ENCODE measurements around the gene ALK.

DNA sequence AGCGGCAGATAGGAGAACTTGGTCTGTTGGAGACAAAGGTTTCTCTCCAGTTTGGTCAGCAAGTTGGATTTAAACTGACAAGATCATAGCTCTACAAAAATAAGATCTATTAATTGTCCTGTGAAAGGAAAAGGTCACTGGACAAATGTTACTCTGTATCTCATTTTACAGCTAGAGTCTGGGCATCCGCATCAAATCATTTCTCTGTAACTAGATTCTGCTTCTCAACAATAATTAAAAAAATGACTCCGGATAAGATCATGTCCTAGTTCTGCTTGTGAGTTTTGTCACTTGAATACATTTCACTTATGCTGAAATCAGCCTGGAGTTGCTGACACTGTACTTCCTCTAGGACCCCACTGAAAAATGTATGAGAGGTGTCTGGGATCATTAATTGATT lies 310.8 kb downstream of the ALK start:
- TF ChIP-seq, protein P1, sequence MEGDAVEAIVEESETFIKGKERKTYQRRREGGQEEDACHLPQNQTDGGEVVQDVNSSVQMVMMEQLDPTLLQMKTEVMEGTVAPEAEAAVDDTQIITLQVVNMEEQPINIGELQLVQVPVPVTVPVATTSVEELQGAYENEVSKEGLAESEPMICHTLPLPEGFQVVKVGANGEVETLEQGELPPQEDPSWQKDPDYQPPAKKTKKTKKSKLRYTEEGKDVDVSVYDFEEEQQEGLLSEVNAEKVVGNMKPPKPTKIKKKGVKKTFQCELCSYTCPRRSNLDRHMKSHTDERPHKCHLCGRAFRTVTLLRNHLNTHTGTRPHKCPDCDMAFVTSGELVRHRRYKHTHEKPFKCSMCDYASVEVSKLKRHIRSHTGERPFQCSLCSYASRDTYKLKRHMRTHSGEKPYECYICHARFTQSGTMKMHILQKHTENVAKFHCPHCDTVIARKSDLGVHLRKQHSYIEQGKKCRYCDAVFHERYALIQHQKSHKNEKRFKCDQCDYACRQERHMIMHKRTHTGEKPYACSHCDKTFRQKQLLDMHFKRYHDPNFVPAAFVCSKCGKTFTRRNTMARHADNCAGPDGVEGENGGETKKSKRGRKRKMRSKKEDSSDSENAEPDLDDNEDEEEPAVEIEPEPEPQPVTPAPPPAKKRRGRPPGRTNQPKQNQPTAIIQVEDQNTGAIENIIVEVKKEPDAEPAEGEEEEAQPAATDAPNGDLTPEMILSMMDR (IDR thresholded peaks at IDR 0.05): no peak
- TF ChIP-seq POLR2A (IDR thresholded peaks at IDR 0.05): no peak
